Measurements from ENCODE around the gene MRAS. TPM values are rescaled to one million over a fixed set of nuclear protein-coding genes. Genes with fewer than 3 reads are reported as not detected.

The MRAS gene
- total RNA-seq, 1 donor from 2014 or later = 35.0 TPM

- DNase-seq (ENCODE audit: low read depth) = peak; percentile 21
- Histone ChIP-seq H3K27me3 (ENCODE audit: control insufficient read depth, insufficient read depth, low read length) (no peaks in the 10 kb centered on the region), H3K36me3 (ENCODE audit: control insufficient read depth, insufficient read depth, low read length) (no peaks in the 10 kb centered on the region), H3K4me3 (ENCODE audit: low read depth, low read length) (no peak overlapping the region)
- TF ChIP-seq CTCF (IDR thresholded peaks at IDR 0.05; ENCODE audit: insufficient read depth, low read length, poor library complexity, severe bottlenecking) = no peak
Measured at GRCh38 chr3:138381950-138382715, 33.8 kb downstream of the MRAS start.

- no peak for TF ChIP-seq CTCF (IDR thresholded peaks at IDR 0.05; ENCODE audit: insufficient read depth, low read length, poor library complexity, severe bottlenecking)
- Histone ChIP-seq H3K36me3 (ENCODE audit: control insufficient read depth, insufficient read depth, low read length) (no peaks in the 10 kb centered on the region), H3K4me3 (ENCODE audit: low read depth, low read length) (no peak overlapping the region), H3K27me3 (ENCODE audit: control insufficient read depth, insufficient read depth, low read length) (no peaks in the 10 kb centered on the region)
- no peak for DNase-seq (ENCODE audit: low read depth)
Measured at GRCh38 chr3:138383715-138384465, 35.5 kb downstream of the MRAS start.

GRCh38 chr3:138384531-138384930, 36.2 kb downstream of the MRAS start:
- no peak for DNase-seq (ENCODE audit: low read depth)
- H3K4me3 ChIP-seq (ENCODE audit: low read depth, low read length) = no peak overlapping the region
- H3K36me3 ChIP-seq (ENCODE audit: control insufficient read depth, insufficient read depth, low read length) = no peaks in the 10 kb centered on the region
- no peak for TF ChIP-seq CTCF (IDR thresholded peaks at IDR 0.05; ENCODE audit: insufficient read depth, low read length, poor library complexity, severe bottlenecking)
- no peaks in the 10 kb centered on the region for H3K27me3 ChIP-seq (ENCODE audit: control insufficient read depth, insufficient read depth, low read length)

- Histone ChIP-seq H3K36me3 (ENCODE audit: control insufficient read depth, insufficient read depth, low read length) (no peaks in the 10 kb centered on the region), H3K4me3 (ENCODE audit: low read depth, low read length) (no peak overlapping the region), H3K27me3 (ENCODE audit: control insufficient read depth, insufficient read depth, low read length) (no peaks in the 10 kb centered on the region)
- no peak for DNase-seq (ENCODE audit: low read depth)
- TF ChIP-seq CTCF (IDR thresholded peaks at IDR 0.05; ENCODE audit: insufficient read depth, low read length, poor library complexity, severe bottlenecking) = no peak
Measured at GRCh38 chr3:138384976-138385375, 36.6 kb downstream of the MRAS start.

GRCh38 chr3:138389144-138389601, 40.8 kb downstream of the MRAS start:
- no peak for DNase-seq (ENCODE audit: low read depth)

More at GRCh38 chr3:138389144-138389601, 40.8 kb downstream of the MRAS start:
- H3K4me3 ChIP-seq (ENCODE audit: low read depth, low read length) = no peak overlapping the region
- no peaks in the 10 kb centered on the region for H3K36me3 ChIP-seq (ENCODE audit: control insufficient read depth, insufficient read depth, low read length)
- no peaks in the 10 kb centered on the region for H3K27me3 ChIP-seq (ENCODE audit: control insufficient read depth, insufficient read depth, low read length)
- TF ChIP-seq CTCF (IDR thresholded peaks at IDR 0.05; ENCODE audit: insufficient read depth, low read length, poor library complexity, severe bottlenecking) = no peak
